Effector CD8-positive, alpha-beta T cell (primary cell): Measurements from ENCODE around the gene MDP1.
A peak's percentile ranks its signal among the peaks of the same experiment; 100 is the strongest.
"Not testable (repeated sequence)": the region's sequence is repeated elsewhere in the genome, so short reads cannot be mapped to it uniquely, and the experiment has no call there.

ENCODE experiments used
- DNase-seq: peaks from one replicate; lab custom pipeline; 2025; lab: John Stamatoyannopoulos, UW

MDP1 gene

DNA sequence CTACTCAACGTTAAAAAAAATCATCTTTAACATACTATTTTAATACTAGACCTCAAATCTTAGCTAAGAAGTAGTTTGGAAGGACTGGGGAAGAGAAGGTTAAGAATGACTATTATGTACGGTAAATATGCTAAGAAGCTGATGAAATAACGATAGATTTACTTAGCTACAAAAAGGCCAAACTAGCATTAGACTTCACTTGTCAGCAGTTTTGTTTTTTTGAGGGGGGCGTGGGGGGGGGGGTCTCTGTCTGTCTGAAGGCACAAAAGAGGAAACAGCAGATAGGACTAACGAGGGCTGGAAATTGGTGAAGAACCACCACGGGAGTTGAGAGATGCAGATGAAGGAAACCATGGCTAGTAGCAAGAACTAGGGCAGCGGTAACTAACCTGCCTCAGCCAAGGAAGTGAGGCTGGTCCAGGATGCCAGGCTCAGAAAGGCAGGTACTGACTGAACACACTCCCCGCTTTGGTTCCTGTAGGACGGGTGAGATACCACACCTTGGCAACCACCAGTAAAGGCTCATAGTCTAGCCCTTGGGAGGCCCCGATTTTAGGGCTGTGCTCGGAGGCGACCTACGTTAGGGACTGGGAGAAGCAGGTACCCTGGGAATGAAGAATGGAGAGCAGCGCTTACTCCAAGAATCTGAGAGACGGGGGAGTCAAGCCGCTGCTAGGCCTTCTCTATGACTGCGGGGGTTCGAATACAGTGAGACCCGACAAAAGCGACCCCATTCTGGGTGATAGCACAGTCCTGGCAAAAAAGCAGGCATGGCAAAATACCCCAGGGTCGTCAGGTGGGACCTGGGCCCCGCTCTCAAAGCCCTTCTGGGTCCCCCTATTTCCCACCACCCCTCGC is 15.6 kb upstream of the MDP1 start:
- DNase-seq: no peak

DNA sequence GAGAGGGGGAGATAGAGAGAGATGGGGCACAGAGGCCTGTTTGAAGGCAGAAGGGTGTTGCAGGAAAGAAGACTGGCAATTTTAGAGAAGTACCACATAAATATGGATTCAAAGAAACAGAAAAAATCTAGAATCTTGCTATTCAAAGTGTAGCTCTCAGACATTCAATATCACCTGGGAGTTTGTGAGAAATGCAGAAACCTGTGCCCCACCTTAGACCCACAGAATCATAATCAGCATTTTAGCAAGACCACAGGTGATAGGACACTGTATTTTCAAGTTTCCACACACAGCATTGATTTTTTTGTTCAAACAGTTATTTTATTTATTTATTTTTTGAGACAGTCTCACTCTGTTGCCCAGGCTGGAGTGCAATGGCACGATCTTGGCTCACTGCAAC is 13.0 kb upstream of the MDP1 start:
- DNase-seq: no peak

DNA sequence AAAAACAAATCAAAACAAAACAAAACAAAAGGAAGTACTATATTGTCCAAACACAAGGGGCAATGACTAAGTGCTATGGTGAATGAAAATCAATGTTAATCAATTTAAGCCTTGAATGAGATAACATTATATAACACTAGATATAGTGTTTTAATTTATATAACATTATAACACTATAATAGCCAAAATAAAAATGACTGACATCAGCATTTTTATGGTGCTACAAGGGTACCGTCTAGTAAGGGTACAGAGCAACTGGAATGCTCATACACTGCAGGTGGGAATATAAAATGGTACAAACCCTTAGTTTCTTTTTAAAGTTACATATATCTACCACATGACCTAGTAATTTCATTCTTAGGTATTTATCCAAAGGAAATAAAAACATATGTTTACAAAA is 10.6 kb upstream of the MDP1 start:
- no peak for DNase-seq

DNA sequence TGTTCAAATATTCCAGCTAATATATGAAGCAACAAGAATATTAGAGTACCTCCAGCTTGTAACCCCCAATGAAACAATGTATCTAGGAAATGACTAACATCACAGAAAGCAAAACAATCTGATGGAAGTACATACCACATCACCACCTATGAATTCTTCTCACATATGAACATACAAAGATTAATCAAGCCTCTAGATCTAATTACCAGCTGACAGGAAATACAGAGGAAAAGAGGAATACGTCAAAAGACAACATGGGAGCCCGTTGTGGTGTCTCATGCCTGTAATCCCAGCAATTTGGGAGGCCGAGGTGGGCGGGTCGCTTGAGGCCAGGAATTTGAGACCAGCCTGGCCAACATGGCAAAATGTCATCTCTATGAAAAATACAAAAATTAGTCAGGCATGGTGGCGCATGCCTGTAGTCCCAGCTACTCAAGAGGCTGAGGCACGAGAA is 8.8 kb upstream of the MDP1 start:
- no peak for DNase-seq

DNA sequence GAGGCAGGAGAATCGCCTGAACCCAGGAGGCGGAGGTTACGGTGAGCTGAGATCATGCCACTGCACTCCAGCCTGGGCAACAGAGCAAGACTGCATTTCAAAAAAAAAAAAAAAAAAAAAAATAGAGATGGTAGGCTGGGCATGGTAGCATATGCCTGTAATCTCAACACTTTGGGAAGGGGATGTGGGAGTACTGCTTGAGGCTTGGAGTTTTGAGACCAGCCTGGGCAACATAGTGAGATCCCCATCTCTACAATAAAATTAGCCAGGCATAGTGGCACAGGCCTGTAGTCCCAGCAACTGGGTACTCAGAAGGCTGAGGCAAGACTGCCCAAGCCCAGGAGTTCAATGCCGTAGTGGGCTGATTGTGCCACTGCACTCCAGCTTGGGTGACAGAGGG is 7.1 kb upstream of the MDP1 start:
- not testable (repeated sequence) for DNase-seq

DNA sequence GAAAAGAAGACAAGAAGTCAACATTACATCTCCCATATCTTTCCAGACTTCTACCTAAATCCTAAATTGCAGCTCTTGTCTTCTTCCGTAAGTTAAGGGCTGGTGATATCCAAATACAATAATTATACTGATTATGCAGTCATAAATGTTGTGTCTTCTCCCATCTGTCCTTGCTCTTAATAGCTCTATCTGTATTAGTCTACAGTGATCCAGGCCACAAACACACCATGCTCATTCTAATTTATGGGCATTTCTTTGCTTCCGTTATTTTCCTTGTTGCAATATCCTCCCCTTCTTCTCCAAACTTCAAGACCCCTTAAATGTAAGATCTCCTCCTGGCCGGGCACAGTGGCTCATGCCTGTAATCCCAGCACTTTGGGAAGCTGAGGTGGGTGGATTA is 3.7 kb upstream of the MDP1 start:
- no peak for DNase-seq

DNA sequence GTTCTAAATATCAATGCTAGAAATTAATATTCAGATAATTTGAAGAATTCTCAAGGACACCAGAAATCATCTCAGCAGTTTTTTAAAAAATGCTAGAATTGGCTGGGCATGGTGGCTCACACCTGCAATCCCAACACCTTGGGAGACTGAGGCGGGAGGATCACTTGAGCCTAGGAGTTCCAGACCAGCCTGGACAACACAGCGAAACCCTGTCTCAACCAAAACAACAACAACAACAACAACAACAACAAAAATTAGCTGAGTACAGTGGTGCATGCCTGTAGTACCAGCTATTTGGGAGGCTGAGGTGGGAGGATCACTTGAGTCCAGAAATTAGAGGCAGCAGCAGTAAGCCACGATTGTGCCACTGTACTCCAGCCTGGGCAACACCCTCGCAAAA is 3.2 kb upstream of the MDP1 start:
- no peak for DNase-seq

DNA sequence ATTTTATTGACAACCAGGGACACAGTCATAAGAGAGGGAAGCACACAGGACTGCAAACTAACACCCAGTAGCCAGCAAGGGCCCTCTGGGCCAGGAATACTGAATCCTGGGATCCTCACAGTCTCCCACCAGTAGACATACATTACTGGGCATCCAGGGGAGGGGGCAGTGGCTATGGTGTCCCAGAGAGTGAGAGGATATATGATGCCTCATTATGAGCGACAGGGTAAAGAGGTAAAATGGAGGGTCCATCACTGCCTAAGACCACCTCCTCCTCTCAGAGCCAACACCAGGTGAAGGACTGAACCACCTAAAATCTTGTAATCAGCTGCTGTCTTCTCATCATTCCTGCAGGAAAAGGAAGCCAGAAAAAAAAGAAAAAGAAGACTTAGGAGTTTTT is 1.0 kb upstream of the MDP1 start:
- DNase-seq: not testable (repeated sequence)

DNA sequence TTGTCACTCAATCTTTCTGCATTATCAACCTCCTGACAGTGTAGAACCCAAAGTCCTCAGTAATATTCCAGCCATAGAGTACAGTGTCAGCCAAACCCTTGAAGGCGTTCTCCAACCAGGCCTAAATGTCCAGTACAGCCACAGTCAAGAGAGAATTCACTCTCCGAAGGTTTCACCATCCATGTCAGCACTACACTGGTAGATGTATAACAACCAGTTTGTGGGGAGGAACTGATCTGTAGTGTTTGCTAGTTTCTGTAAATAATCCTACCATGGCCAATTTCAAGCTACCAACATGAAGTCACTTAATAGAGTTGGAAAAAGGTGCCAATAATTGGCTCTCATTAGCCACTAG is 456 bp upstream of the MDP1 start:
- DNase-seq: no peak

DNA sequence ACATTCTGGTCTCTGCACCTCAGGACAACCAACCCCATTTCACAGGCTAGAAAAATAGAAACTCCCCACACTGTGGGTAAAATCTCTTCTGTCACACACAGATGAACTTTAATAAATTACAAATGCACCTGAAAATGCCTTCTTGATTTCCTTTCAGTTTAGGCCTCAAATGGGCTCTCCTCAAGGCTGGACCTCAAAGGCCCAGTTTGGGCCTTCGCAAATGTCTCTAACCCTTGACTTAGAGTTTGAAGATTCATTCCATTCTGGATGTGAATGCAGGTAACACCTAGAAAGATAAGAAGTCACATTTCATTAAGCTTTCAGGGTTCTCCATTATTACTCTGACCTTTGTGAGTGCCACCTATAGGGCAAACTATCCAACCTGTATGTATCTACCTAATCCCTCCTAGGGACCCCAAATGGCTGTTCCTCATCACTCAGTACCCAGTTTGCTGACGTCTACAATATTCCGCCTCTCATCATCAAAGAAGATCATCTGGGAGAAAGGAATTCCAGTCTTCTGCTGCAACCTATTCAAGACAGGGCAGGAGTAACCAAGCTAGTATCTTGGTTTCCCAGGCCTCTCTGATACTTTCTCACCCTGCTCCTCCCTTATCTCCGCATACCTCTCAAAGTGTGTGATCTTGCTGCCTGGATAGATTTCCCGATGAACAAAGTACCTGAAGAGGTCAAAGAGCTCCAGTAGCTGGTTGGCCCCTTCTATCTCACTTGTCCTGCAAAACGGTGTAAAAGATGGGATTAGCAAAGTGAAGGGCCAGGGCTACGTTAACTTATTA is 1.8 kb downstream of the MDP1 start:
- DNase-seq: no peak

DNA sequence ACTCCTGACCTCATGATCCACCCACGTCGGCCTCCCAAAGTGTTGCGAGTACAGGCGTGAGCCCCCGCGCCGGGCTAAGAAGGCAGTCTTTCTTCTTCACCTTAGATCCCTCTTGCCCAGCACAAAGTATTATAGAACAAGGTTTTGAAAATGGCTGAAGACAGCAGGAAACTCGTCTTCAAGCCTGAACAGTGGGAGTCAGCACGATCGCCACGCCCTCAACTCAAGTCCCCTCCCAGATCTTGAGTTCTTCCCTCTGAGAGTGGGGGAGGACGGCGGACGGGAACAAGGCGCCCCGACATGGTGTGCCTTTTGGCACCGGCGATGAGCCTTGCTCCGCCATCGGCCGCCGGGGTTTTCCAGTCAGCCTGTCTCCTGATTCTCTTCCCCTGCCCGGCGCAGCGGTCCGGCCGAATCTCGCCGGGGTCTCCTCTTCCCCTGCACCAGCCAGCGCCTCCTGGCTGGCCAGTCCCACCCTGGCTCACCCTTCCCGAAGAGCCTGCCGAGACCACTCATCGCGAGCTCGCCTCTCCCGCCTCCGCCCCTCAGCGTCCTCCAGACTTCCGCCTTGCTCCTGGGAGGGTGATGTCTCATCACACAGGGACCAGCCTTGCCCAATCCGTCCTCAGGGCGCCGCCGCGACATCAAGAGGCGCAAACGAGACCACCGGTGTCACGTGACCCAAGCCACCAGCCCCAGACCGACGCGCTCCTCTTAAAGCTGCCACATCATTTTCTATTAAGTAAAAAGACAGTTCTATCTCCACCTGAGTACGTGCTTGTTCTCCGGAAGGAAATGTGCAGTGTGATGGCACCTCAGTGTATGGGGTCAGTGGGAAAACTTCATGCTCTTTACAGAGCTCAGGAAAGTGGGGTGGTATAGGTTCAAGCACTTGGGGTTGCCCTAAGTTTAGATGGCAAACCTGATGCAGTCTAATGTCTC is 2.7 kb downstream of the MDP1 start, which contains the start of gene CHMP4A:
Gene CHMP4A, minus strand, starts transcription at position 565 of the 942 bp plus-strand sequence. Its CDS starts 49 bp downstream, at position 516.
- peak; percentile 91 for DNase-seq

DNA sequence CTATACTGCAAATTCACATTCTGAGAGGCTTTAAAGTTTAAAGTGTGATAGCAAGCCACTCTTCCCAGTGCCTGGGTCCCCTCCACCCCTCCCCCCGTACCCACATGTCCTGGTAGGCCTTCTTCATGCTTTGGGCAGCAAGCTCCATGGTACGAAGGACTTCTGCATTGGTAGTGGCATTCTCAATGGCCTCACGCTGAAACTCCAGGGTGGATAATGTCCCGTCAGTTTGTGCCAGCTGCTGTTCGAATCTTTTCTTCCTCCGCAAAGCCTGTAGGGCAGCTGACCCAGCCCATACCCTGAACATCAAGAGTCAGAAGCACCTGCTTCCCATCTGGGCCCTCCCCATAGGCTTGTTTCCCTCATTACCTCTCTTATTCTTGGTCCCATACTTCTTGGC is 4.6 kb downstream of the MDP1 start:
- DNase-seq: no peak

DNA sequence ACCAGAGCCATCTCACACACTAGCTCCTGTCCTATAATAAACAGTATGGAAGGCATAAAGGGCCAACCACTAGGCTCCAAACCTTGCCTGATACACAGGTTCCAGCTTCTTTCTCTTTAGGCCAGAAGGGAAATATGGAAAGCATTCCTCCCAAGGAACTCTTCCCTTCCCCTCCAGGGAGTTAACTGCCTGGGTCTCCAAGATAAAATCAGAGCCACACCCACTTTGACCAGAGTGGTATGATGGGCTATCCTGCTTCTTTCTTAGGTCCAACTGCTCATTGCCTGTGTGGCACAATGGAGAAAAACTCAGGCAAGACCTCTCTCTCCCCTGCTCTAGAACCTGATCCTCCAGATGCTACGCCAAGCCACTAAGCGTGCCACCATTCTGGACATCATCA is 8.2 kb downstream of the MDP1 start:
- no peak for DNase-seq

DNA sequence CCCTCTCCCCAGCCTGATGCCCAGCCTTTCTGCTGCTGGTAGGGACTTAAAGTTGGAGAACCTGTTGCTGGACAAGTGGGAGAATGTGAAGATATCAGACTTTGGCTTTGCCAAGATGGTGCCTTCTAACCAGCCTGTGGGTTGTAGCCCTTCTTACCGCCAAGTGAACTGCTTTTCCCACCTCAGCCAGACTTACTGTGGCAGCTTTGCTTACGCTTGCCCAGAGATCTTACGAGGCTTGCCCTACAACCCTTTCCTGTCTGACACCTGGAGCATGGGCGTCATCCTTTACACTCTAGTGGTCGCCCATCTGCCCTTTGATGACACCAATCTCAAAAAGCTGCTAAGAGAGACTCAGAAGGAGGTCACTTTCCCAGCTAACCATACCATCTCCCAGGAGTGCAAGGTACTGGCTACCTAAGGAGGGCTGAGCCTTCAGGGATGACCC is 8.7 kb downstream of the MDP1 start:
- no peak for DNase-seq

DNA sequence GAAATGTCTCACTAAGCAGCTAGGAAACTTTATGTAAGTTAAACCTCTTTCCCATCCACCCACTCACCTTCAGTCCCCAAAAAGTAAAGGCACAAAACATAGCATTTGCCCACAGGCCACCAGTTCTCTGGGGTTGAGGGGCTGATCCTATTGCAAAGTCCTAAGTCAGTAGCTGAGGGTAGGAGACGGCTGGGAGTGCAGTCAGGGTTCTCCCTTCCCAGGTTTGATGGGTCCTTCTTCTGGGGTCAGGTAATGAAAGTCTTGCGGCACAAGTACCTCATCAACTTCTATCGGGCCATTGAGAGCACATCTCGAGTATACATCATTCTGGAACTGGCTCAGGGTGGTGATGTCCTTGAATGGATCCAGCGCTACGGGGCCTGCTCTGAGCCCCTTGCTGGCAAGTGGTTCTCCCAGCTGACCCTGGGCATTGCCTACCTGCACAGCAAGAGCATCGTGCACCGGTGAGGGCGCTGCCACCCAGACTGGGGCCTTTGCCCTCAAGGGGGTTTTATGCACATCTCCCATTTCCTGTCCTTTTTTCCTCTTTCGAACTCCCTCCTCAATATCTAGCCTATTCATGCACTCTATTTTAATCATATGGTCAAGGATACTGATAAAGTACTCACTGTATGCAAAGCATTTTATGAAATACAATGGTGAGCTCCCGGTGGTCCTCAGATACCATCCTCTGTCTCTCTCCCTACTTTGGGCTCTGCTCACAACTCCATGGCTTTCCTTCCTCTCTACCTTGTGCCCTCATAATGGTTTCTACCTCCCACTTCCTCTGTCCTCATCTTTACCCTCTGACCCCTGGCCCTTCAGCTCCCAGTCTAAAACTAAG is 9.4 kb downstream of the MDP1 start:
- DNase-seq: no peak

DNA sequence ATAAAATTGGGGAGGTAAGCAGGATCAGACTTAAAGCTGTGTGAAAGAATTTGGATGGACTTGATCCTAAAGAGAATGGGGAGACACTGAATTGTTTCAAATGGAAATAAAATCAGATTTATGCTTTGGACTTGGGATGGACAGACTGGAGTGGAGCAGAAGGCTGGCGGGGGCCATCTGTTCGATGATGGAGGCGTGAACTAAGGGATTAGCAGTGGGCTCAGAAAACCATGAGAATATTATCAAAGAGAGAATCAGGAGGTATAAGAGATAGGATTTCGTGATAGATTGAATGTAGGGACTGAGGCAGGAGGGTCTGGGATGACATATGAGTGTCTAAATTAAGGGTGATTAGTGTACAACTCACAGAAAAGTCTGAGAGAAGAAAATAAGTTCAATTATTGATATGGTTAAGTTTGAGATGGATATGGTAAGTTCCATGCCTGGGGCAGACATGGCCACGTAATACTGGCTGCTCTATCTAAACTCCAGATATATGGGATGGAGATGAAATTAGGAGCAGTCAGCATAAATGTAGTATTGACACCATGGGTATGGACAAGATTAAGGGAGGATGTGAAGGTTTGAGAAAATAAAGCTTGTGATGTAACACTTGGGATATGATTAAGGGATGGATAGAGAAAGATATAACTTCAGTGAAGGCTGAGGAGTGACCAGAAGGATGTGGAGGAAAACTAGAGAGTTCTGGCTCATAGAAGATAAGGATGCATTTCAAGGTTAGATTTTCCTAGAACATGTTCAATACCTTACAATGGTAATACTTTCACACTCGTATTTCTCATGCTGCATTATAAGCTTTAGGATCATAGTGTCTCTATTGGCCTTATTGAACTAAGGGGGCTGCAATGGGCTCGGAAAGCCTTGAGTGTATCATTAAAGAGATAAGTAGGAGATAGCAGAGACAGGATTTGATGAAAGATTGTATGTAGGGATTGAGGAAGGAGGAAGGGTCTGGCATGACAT is 11.4 kb downstream of the MDP1 start:
- no peak for DNase-seq

DNA sequence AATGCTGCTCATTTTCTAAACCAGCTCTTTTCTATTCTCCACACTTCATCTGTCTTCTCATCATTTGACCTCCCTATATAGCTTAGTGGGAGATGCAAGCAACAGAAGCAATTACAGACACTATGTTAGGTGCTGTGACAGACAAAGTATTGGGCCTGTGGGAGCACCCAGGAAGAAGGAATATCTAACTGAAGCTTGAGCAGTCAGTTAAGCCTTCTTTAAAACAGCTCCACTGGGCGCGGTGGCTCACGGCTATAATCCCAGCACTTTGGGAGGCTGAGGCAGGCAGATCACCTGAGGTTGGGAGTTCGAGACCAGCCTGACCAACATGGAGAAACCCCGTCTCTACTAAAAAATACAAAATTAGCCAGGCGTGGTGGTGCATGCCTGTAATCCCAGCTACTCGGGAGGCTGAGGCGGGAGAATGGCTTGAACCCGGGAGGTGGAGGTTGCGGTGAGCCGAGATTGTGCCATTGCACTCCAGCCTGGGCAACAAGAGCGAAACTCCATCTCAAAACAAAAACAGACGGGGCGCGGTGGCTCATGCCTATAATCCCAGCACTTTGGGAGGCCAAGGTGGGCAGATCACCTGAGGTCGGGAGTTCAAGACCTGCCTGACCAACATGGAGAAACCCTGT is 12.5 kb downstream of the MDP1 start:
- not testable (repeated sequence) for DNase-seq

DNA sequence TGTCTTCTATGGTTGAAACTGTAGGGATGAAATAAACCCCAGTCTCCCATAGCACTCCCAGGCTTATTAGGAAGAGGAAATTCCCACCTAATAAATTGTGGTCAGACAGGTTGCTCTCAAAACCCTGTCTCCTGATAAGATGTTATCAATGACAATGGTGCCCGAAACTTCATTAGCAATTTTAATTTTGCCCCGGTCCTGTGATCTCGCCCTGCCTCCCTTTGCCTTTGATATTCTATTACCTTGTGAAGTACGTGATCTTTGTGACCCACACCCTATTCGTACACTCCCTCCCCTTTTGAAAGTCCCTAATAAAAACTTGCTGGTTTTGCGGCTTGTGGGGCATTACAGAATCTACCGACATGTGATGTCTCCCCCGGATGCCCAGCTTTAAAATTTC is 13.3 kb downstream of the MDP1 start:
- not testable (repeated sequence) for DNase-seq

DNA sequence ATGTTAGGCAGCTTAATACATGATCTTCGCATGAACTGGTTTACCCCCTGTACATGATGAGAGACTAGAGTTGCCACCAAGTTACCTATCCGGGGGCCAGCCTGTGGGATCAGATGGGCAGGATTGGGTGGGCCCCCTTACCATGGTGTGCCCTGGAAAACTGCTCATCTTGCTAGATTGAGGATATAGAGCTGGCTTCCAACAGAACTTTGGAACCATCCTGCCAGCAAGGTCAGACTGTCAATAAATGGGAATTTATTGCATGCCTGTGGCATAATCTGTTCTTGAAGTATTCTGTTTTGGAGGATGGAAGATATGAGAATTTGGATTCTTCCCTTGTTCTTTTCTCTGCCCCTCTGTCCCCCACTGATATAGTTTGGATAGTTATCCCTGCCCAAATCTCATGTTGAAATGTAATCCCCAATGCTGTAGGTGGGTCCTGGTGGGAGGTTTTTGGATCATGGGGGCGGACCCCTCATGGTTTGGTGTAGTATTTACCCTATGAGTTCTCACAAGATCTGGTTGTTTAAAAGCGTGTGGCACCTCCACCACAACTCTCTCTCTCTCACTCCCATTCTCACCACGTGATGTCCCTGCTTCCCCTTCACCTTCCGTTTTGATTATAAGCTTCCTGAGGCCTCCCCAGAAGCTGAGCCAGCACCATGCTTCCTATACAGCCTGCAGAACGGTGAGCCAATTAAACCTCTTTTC is 16.9 kb downstream of the MDP1 start:
- DNase-seq: no peak
